ENCODE measurements around the gene GJC1.

DNA sequence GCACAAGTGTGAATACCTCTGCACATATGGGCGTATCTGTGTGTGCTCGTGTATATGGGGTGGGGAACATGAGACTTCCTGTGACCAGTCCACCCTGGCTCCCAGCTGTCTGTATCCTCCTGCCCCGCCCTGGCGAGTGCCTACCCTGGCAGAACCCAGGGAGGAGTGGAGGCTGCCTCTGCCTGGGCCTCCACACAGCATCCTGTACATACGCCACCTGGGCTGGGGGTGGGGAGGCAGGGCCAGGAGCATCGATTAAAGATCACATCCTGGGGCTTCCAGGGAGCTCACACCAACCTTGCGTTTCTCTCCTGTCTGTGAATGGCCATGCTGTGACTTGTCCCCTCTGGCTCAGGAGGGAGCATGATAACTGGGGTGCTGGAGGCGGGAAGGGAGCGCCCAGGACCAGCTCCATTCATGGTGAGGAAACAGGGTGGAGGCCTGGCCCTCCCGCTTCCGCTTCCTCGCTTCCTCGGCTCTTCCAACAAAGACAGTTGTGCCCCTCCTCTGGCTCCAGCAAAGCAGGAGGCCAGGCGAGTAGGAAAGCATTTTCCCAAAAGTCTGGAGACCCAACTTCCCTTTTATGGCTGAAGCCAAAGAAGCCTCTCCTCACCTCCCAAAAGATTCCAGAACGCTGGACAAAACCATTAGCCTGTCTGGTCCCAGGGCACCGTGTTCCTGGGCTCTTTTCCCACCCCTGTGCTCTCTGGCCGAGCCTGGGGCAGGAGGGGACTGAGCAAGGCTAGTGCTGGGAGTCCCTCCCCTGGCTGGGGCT, 48.3 kb downstream of the GJC1 start:
- no peak for TF ChIP-seq CTCF (IDR thresholded peaks at IDR 0.05; ENCODE audit: poor library complexity, severe bottlenecking)
- TF ChIP-seq POLR2AphosphoS5 (IDR thresholded peaks at IDR 0.05): no peak
- no peak for TF ChIP-seq REST (IDR thresholded peaks at IDR 0.05; ENCODE audit: borderline replicate concordance)
- no peak for TF ChIP-seq TAF1 (IDR thresholded peaks at IDR 0.05; ENCODE audit: low read depth)
- TF ChIP-seq EZH2 (IDR thresholded peaks at IDR 0.05; ENCODE audit: borderline replicate concordance, insufficient read depth, low read length, poor library complexity, severe bottlenecking): no peak
